ENCODE data around the gene RIPOR2. TPM values are rescaled to one million over a fixed set of nuclear protein-coding genes. Genes with fewer than 3 reads are reported as not detected.

Gene RIPOR2
- total RNA-seq, 4 donors from 2014 or later, result 3.7 to 112 (median 6.1) TPM

- no peaks in the 10 kb centered on the region for H3K36me3 ChIP-seq
- DNase-seq, result no peak
- H3K27me3 ChIP-seq, result no peaks in the 10 kb centered on the region
- H3K27ac ChIP-seq, result no peak overlapping the region
- TF ChIP-seq POLR2A (IDR thresholded peaks at IDR 0.05) (no peak), CTCF (IDR thresholded peaks at IDR 0.05) (no peak)
- no peak overlapping the region for H3K4me3 ChIP-seq
- H3K9me3 ChIP-seq, result no peaks in the 10 kb centered on the region
- no peaks in the 10 kb centered on the region for H3K4me1 ChIP-seq
Observed at GRCh38 chr6:24890471-24890870, 45.3 kb downstream of the RIPOR2 start.

- TF ChIP-seq CTCF (IDR thresholded peaks at IDR 0.05), result no peak
- TF ChIP-seq POLR2A (IDR thresholded peaks at IDR 0.05), result no peak
- Histone ChIP-seq H3K36me3 (no peaks in the 10 kb centered on the region), H3K9me3 (no peaks in the 10 kb centered on the region), H3K4me3 (no peak overlapping the region), H3K27ac (no peak overlapping the region), H3K27me3 (no peaks in the 10 kb centered on the region), H3K4me1 (no peaks in the 10 kb centered on the region)
- no peak for DNase-seq
Observed at GRCh38 chr6:24888715-24889370, 46.9 kb downstream of the RIPOR2 start.

GRCh38 chr6:24887545-24888140, 48.1 kb downstream of the RIPOR2 start:
- no peak for DNase-seq
- Histone ChIP-seq H3K4me3 (no peak overlapping the region), H3K4me1 (no peaks in the 10 kb centered on the region), H3K9me3 (no peaks in the 10 kb centered on the region), H3K36me3 (no peaks in the 10 kb centered on the region), H3K27me3 (no peaks in the 10 kb centered on the region), H3K27ac (no peak overlapping the region)
- no peak for TF ChIP-seq POLR2A (IDR thresholded peaks at IDR 0.05)
- no peak for TF ChIP-seq CTCF (IDR thresholded peaks at IDR 0.05)

GRCh38 chr6:24883618-24884017, 52.1 kb downstream of the RIPOR2 start:
- Histone ChIP-seq H3K27ac (no peak overlapping the region), H3K36me3 (no peaks in the 10 kb centered on the region), H3K9me3 (no peaks in the 10 kb centered on the region), H3K4me3 (no peak overlapping the region), H3K4me1 (no peaks in the 10 kb centered on the region), H3K27me3 (no peaks in the 10 kb centered on the region)
- TF ChIP-seq POLR2A (IDR thresholded peaks at IDR 0.05) (no peak), CTCF (IDR thresholded peaks at IDR 0.05) (no peak)
- DNase-seq, result no peak

GRCh38 chr6:24882835-24883555, 52.8 kb downstream of the RIPOR2 start:
- Histone ChIP-seq H3K4me3 (no peak overlapping the region), H3K4me1 (no peaks in the 10 kb centered on the region), H3K27me3 (no peaks in the 10 kb centered on the region), H3K9me3 (no peaks in the 10 kb centered on the region), H3K27ac (no peak overlapping the region), H3K36me3 (no peaks in the 10 kb centered on the region)
- TF ChIP-seq POLR2A (IDR thresholded peaks at IDR 0.05) (no peak), CTCF (IDR thresholded peaks at IDR 0.05) (no peak)
- DNase-seq, result no peak

Data from Peyer's patch (tissue), 4 donors.